NCI-H82 treated with DMSO at 0.1 percent for 48 hours (cell line): ENCODE measurements around the gene RNF130.

Experiments
- DNase-seq: peaks from one replicate; lab custom pipeline; 2025; ENCODE audit not compliant: unreplicated experiment; lab: John Stamatoyannopoulos, UW

The RNF130 gene

GRCh38 chr5:180071531-180072255 lies at the start of gene RNF130:
Gene RNF130 (minus strand): TSS chr5:180071759. CDS start chr5:180071702, 57 bp downstream.
- peak; percentile 43 for DNase-seq

- no peak for DNase-seq
These were observed 48.9 kb upstream of the RNF130 start for GRCh38 chr5:180120237-180121101.

- DNase-seq = no peak
These were observed 48.3 kb upstream of the RNF130 start for GRCh38 chr5:180119903-180120236.

- no peak for DNase-seq
These were observed 47.7 kb upstream of the RNF130 start for GRCh38 chr5:180119031-180119902.

- no peak for DNase-seq
These were observed 46.8 kb upstream of the RNF130 start for GRCh38 chr5:180118391-180118791.

GRCh38 chr5:180117000-180117725 lies 45.6 kb upstream of the RNF130 start:
- no peak for DNase-seq

GRCh38 chr5:180116077-180116999 lies 44.8 kb upstream of the RNF130 start:
- no peak for DNase-seq

- peak; percentile 34 for DNase-seq
These were observed 43.9 kb upstream of the RNF130 start for GRCh38 chr5:180115326-180116076.

GRCh38 chr5:180114304-180115003 lies 42.9 kb upstream of the RNF130 start:
- no peak for DNase-seq

- DNase-seq = no peak
These were observed 42.2 kb upstream of the RNF130 start for GRCh38 chr5:180113660-180114303.

GRCh38 chr5:180112181-180112861 lies 40.8 kb upstream of the RNF130 start:
- DNase-seq = no peak

- no peak for DNase-seq
These were observed 39.9 kb upstream of the RNF130 start for GRCh38 chr5:180111273-180112002.

GRCh38 chr5:180109920-180110319 lies 38.4 kb upstream of the RNF130 start:
- no peak for DNase-seq

- no peak for DNase-seq
These were observed 35.4 kb upstream of the RNF130 start for GRCh38 chr5:180107005-180107404.

GRCh38 chr5:180105827-180106312 lies 34.3 kb upstream of the RNF130 start:
- DNase-seq = no peak

GRCh38 chr5:180104168-180104530 lies 32.6 kb upstream of the RNF130 start:
- peak; percentile 77 for DNase-seq
